Stimulated activated effector memory CD8-positive, alpha-beta T cell treated with anti-CD3 and anti-CD28 coated beads, Interleukin-12 subunit alpha, Interleukin-12 subunit beta, amount 100 ng/mL, for 72 hours (primary cell): ENCODE measurements around the gene GCDH.
"Not testable (repeated sequence)": the region's sequence is repeated elsewhere in the genome, so short reads cannot be mapped to it uniquely, and the experiment has no call there.

Source experiments
- ATAC-seq: fragments of 150-1000 bp; cut with Tn5 transposase; 2 replicates; pipeline ENCODE4 v1.10.0; 2021
- DNase-seq, 2 donors: peaks; one replicate each; pipeline ENCODE4 v3.0.0; 2021 to 2022; ENCODE audit warnings: low spot score in 2 of 2
- H3K27ac Mint-ChIP-seq: one replicate; pipeline ENCODE4 v1.8.0; 2022; ENCODE audit warnings: mild to moderate bottlenecking, mixed read lengths
- H3K36me3 Mint-ChIP-seq: one replicate; pipeline ENCODE4 v1.8.0; 2022; ENCODE audit warnings: mild to moderate bottlenecking, mixed read lengths
- H3K4me1 Mint-ChIP-seq: one replicate; pipeline ENCODE4 v1.8.0; 2022; ENCODE audit warnings: mixed read lengths
- H3K4me3 Mint-ChIP-seq: one replicate; pipeline ENCODE4 v1.8.0; 2022; ENCODE audit warnings: mild to moderate bottlenecking, mixed read lengths
- H3K9me3 Mint-ChIP-seq: one replicate; pipeline ENCODE4 v1.8.0; 2022; ENCODE audit warnings: mixed read lengths

GCDH gene

GRCh38 chr19:12890787-12891552 lies at the start of gene GCDH:
GCDH (plus strand) TSS chr19:12891160; CDS start chr19:12891305, 145 bp downstream.
- peaks cover 26% of the 10 kb centered on the region for H3K4me1 Mint-ChIP-seq
- H3K9me3 Mint-ChIP-seq: no peaks in the 10 kb centered on the region
- DNase-seq: peak; percentile 76 to 96
- peak within 1 kb of the TSS; percentile 95 for H3K27ac Mint-ChIP-seq
- H3K4me3 Mint-ChIP-seq: peak within 1 kb of the TSS; percentile 99
- ATAC-seq: peak; percentile 98
- peaks cover 33% of the 10 kb centered on the region for H3K36me3 Mint-ChIP-seq

- Mint-ChIP-seq H3K4me3 (no peak overlapping the region), H3K36me3 (no peaks in the 10 kb centered on the region), H3K4me1 (peaks cover 39% of the 10 kb centered on the region)
These were observed 48.4 kb upstream of the GCDH start for GRCh38 chr19:12842511-12842910.

GRCh38 chr19:12843328-12843727 lies 47.6 kb upstream of the GCDH start:
- ATAC-seq: no peak
- Mint-ChIP-seq H3K4me1 (peaks cover 39% of the 10 kb centered on the region), H3K27ac (no peak overlapping the region)

More at GRCh38 chr19:12842511-12842910, 48.4 kb upstream of the GCDH start:
- DNase-seq: no peak
- H3K27ac Mint-ChIP-seq: no peak overlapping the region
- ATAC-seq: no peak
- H3K9me3 Mint-ChIP-seq: no peaks in the 10 kb centered on the region

GRCh38 chr19:12843999-12844732 lies 46.8 kb upstream of the GCDH start:
- Mint-ChIP-seq H3K4me3 (no peak overlapping the region), H3K27ac (peak overlapping the region; percentile 6), H3K4me1 (peaks cover 35% of the 10 kb centered on the region), H3K9me3 (no peaks in the 10 kb centered on the region), H3K36me3 (no peaks in the 10 kb centered on the region)
- ATAC-seq (no peak), DNase-seq (no peak)

More at GRCh38 chr19:12843328-12843727, 47.6 kb upstream of the GCDH start:
- no peak overlapping the region for H3K4me3 Mint-ChIP-seq
- no peaks in the 10 kb centered on the region for H3K9me3 Mint-ChIP-seq
- no peak for DNase-seq
- H3K36me3 Mint-ChIP-seq: no peaks in the 10 kb centered on the region

GRCh38 chr19:12846613-12847012 lies 44.3 kb upstream of the GCDH start:
- H3K9me3 Mint-ChIP-seq, H3K36me3 Mint-ChIP-seq, DNase-seq, ATAC-seq, H3K27ac Mint-ChIP-seq: not testable (repeated sequence)
- peaks cover 12% of the 10 kb centered on the region for H3K4me1 Mint-ChIP-seq
- peak overlapping the region; percentile 68 for H3K4me3 Mint-ChIP-seq

- ATAC-seq (peak; percentile 97), DNase-seq (peak; percentile 97 to 99)
- H3K27ac Mint-ChIP-seq: peak overlapping the region; percentile 32
- peak overlapping the region; percentile 68 for H3K4me3 Mint-ChIP-seq
- H3K4me1 Mint-ChIP-seq: peaks cover 9% of the 10 kb centered on the region
- no peaks in the 10 kb centered on the region for H3K9me3 Mint-ChIP-seq
- no peaks in the 10 kb centered on the region for H3K36me3 Mint-ChIP-seq
These were observed 43.5 kb upstream of the GCDH start for GRCh38 chr19:12847159-12848139.

GRCh38 chr19:12856653-12857052 lies 34.3 kb upstream of the GCDH start:
- H3K9me3 Mint-ChIP-seq: peaks cover 2% of the 10 kb centered on the region
- no peak overlapping the region for H3K27ac Mint-ChIP-seq
- ATAC-seq (no peak), DNase-seq (no peak)
- H3K4me1 Mint-ChIP-seq: no peaks in the 10 kb centered on the region
- H3K36me3 Mint-ChIP-seq: no peaks in the 10 kb centered on the region
- H3K4me3 Mint-ChIP-seq: no peak overlapping the region

- peaks cover 2% of the 10 kb centered on the region for H3K9me3 Mint-ChIP-seq
- H3K36me3 Mint-ChIP-seq: no peaks in the 10 kb centered on the region
These were observed 32.7 kb upstream of the GCDH start for GRCh38 chr19:12858041-12858928.

GRCh38 chr19:12859546-12859945 lies 31.4 kb upstream of the GCDH start:
- Mint-ChIP-seq H3K27ac (no peak overlapping the region), H3K36me3 (no peaks in the 10 kb centered on the region), H3K4me3 (no peak overlapping the region), H3K4me1 (no peaks in the 10 kb centered on the region), H3K9me3 (peaks cover 2% of the 10 kb centered on the region)
- no peak for DNase-seq
- no peak for ATAC-seq

More at GRCh38 chr19:12858041-12858928, 32.7 kb upstream of the GCDH start:
- DNase-seq: no peak
- no peak overlapping the region for H3K27ac Mint-ChIP-seq
- no peak for ATAC-seq
- no peak overlapping the region for H3K4me3 Mint-ChIP-seq
- no peaks in the 10 kb centered on the region for H3K4me1 Mint-ChIP-seq

- ATAC-seq (no peak), DNase-seq (no peak)
- Mint-ChIP-seq H3K9me3 (no peaks in the 10 kb centered on the region), H3K27ac (no peak overlapping the region), H3K4me1 (peaks cover 13% of the 10 kb centered on the region), H3K36me3 (no peaks in the 10 kb centered on the region), H3K4me3 (no peak overlapping the region)
These were observed 26.8 kb upstream of the GCDH start for GRCh38 chr19:12864143-12864542.

GRCh38 chr19:12864721-12865715 lies 25.9 kb upstream of the GCDH start:
- DNase-seq (no peak), ATAC-seq (no peak)
- Mint-ChIP-seq H3K9me3 (no peaks in the 10 kb centered on the region), H3K4me1 (peaks cover 13% of the 10 kb centered on the region), H3K4me3 (no peak overlapping the region), H3K36me3 (no peaks in the 10 kb centered on the region), H3K27ac (no peak overlapping the region)

GRCh38 chr19:12865746-12866415 lies 25.1 kb upstream of the GCDH start:
- no peak overlapping the region for H3K27ac Mint-ChIP-seq
- no peaks in the 10 kb centered on the region for H3K9me3 Mint-ChIP-seq
- ATAC-seq (no peak), DNase-seq (no peak)
- no peaks in the 10 kb centered on the region for H3K36me3 Mint-ChIP-seq
- H3K4me1 Mint-ChIP-seq: peaks cover 13% of the 10 kb centered on the region
- H3K4me3 Mint-ChIP-seq: no peak overlapping the region
